ENCODE measurements around the gene LCAT.
A peak's percentile ranks its signal among the peaks of the same experiment; 100 is the strongest.

Gene LCAT

GRCh38 chr16:67897231-67897630 lies 46.7 kb downstream of the LCAT start:
- Histone ChIP-seq H3K27ac (ENCODE audit: low read depth, low read length) (no peak overlapping the region), H3K27me3 (ENCODE audit: control insufficient read depth, insufficient read depth, low read length) (no peaks in the 10 kb centered on the region), H3K4me3 (ENCODE audit: low read length) (no peak overlapping the region), H3K36me3 (ENCODE audit: control insufficient read depth, insufficient read depth, low read length) (no peaks in the 10 kb centered on the region), H3K9ac (ENCODE audit: low read length) (no peak overlapping the region), H3K4me1 (ENCODE audit: control insufficient read depth, insufficient read depth, low read length) (peaks cover 11% of the 10 kb centered on the region)

- Histone ChIP-seq H3K36me3 (ENCODE audit: control insufficient read depth, insufficient read depth, low read length) (no peaks in the 10 kb centered on the region), H3K4me1 (ENCODE audit: control insufficient read depth, insufficient read depth, low read length) (peaks cover 11% of the 10 kb centered on the region), H3K4me3 (ENCODE audit: low read length) (peak overlapping the region; percentile 81), H3K9ac (ENCODE audit: low read length) (peak overlapping the region; percentile 36), H3K27ac (ENCODE audit: low read depth, low read length) (peak overlapping the region; percentile 88), H3K27me3 (ENCODE audit: control insufficient read depth, insufficient read depth, low read length) (no peaks in the 10 kb centered on the region)
Observed at GRCh38 chr16:67893743-67894399, 50.0 kb downstream of the LCAT start.

GRCh38 chr16:67892899-67893742 lies 50.8 kb downstream of the LCAT start, which contains the start of gene PSKH1:
PSKH1 (plus strand) TSS chr16:67893254; CDS start chr16:67908750, 15,496 bp downstream.
- H3K27ac ChIP-seq (ENCODE audit: low read depth, low read length), result peak within 1 kb of the TSS; percentile 88
- H3K4me1 ChIP-seq (ENCODE audit: control insufficient read depth, insufficient read depth, low read length), result peaks cover 11% of the 10 kb centered on the region
- H3K36me3 ChIP-seq (ENCODE audit: control insufficient read depth, insufficient read depth, low read length), result no peaks in the 10 kb centered on the region
- peak within 1 kb of the TSS; percentile 36 for H3K9ac ChIP-seq (ENCODE audit: low read length)
- H3K4me3 ChIP-seq (ENCODE audit: low read length), result peak within 1 kb of the TSS; percentile 81
- H3K27me3 ChIP-seq (ENCODE audit: control insufficient read depth, insufficient read depth, low read length), result no peaks in the 10 kb centered on the region

- Histone ChIP-seq H3K27me3 (ENCODE audit: control insufficient read depth, insufficient read depth, low read length) (no peaks in the 10 kb centered on the region), H3K27ac (ENCODE audit: low read depth, low read length) (no peak overlapping the region), H3K9ac (ENCODE audit: low read length) (no peak overlapping the region), H3K36me3 (ENCODE audit: control insufficient read depth, insufficient read depth, low read length) (no peaks in the 10 kb centered on the region), H3K4me1 (ENCODE audit: control insufficient read depth, insufficient read depth, low read length) (peaks cover 11% of the 10 kb centered on the region), H3K4me3 (ENCODE audit: low read length) (peak overlapping the region; percentile 53)
Observed at GRCh38 chr16:67892375-67892774, 51.5 kb downstream of the LCAT start.

Data from rectal smooth muscle tissue (tissue), 1 donor.